ENCODE measurements around the gene UBAC1. TPM values are rescaled to one million over a fixed set of nuclear protein-coding genes. Genes with fewer than 3 reads are reported as not detected.
A peak's percentile ranks its signal among the peaks of the same experiment; 100 is the strongest.

The UBAC1 gene
- total and polyA plus RNA-seq, 4 donors, result 16.2 to 115 (median 16.4) TPM

- Histone ChIP-seq H3K4me3 (ENCODE audit: low read depth in 1 of 3, low read length in 3 of 3) (no peak overlapping the region), H3K27ac (ENCODE audit: low read depth in 1 of 2, low read length in 2 of 2) (peak overlapping the region; percentile 22 to 52), H3K4me1 (ENCODE audit: control insufficient read depth in 4 of 4, insufficient read depth in 4 of 4, low read length in 3 of 4) (peaks cover 24 to 46% (median 36%) of the 10 kb centered on the region in 4 donors), H3K9me3 (ENCODE audit: control insufficient read depth in 4 of 4, low read length in 3 of 4) (no peaks in the 10 kb centered on the region), H3K9ac (ENCODE audit: low read depth in 1 of 2, low read length in 2 of 2) (no peak overlapping the region), H3K27me3 (ENCODE audit: control insufficient read depth in 4 of 4, insufficient read depth in 4 of 4, low read length in 3 of 4) (no peaks in the 10 kb centered on the region), H3K36me3 (ENCODE audit: control insufficient read depth in 4 of 4, insufficient read depth in 3 of 4, low read depth in 1 of 4, low read length in 3 of 4) (no peaks in the 10 kb centered on the region)
- peak; percentile 41 for TF ChIP-seq SP1 (IDR thresholded peaks at IDR 0.05)
- no peak for TF ChIP-seq FOXA1 (IDR thresholded peaks at IDR 0.05)
- no peak for TF ChIP-seq REST (IDR thresholded peaks at IDR 0.05)
- WGBS, result 52% methylated on average over 21 of the region's 21 CpGs
- DNase-seq (ENCODE audit: low spot score), result peak; percentile 74
Observed at GRCh38 chr9:135990468-135991429, 29.6 kb upstream of the UBAC1 start.

GRCh38 chr9:135989722-135990467, 28.7 kb upstream of the UBAC1 start:
- Histone ChIP-seq H3K9ac (ENCODE audit: low read depth in 1 of 2, low read length in 2 of 2) (no peak overlapping the region), H3K4me3 (ENCODE audit: low read depth in 1 of 3, low read length in 3 of 3) (no peak overlapping the region), H3K27ac (ENCODE audit: low read depth in 1 of 2, low read length in 2 of 2) (no peak overlapping the region), H3K27me3 (ENCODE audit: control insufficient read depth in 4 of 4, insufficient read depth in 4 of 4, low read length in 3 of 4) (no peaks in the 10 kb centered on the region), H3K36me3 (ENCODE audit: control insufficient read depth in 4 of 4, insufficient read depth in 3 of 4, low read depth in 1 of 4, low read length in 3 of 4) (no peaks in the 10 kb centered on the region), H3K4me1 (ENCODE audit: control insufficient read depth in 4 of 4, insufficient read depth in 4 of 4, low read length in 3 of 4) (peaks cover 22 to 44% (median 34%) of the 10 kb centered on the region in 4 donors), H3K9me3 (ENCODE audit: control insufficient read depth in 4 of 4, low read length in 3 of 4) (no peaks in the 10 kb centered on the region)
- TF ChIP-seq RAD21 (IDR thresholded peaks at IDR 0.05) (peak in 1 of 2 donors; percentile 13), MAX (IDR thresholded peaks at IDR 0.05) (no peak)
- WGBS, result 55% methylated on average over 36 of the region's 36 CpGs
- no peak for DNase-seq (ENCODE audit: low spot score)

- Histone ChIP-seq H3K4me3 (ENCODE audit: low read depth in 1 of 3, low read length in 3 of 3) (no peak overlapping the region), H3K27ac (ENCODE audit: low read depth in 1 of 2, low read length in 2 of 2) (no peak overlapping the region), H3K9ac (ENCODE audit: low read depth in 1 of 2, low read length in 2 of 2) (no peak overlapping the region), H3K36me3 (ENCODE audit: control insufficient read depth in 4 of 4, insufficient read depth in 3 of 4, low read depth in 1 of 4, low read length in 3 of 4) (no peaks in the 10 kb centered on the region), H3K4me1 (ENCODE audit: control insufficient read depth in 4 of 4, insufficient read depth in 4 of 4, low read length in 3 of 4) (peaks cover 18 to 36% (median 29%) of the 10 kb centered on the region in 4 donors), H3K9me3 (ENCODE audit: control insufficient read depth in 4 of 4, low read length in 3 of 4) (no peaks in the 10 kb centered on the region), H3K27me3 (ENCODE audit: control insufficient read depth in 4 of 4, insufficient read depth in 4 of 4, low read length in 3 of 4) (no peaks in the 10 kb centered on the region)
- no peak for DNase-seq (ENCODE audit: low spot score)
- no peak for TF ChIP-seq JUND (IDR thresholded peaks at IDR 0.05)
- TF ChIP-seq RAD21 (IDR thresholded peaks at IDR 0.05), result no peak
- TF ChIP-seq RXRA (IDR thresholded peaks at IDR 0.05), result no peak
- TF ChIP-seq GABPA (IDR thresholded peaks at IDR 0.05 in 1 of 2, conservative IDR thresholded peaks at IDR 0.05 in 1 of 2), result no peak
- TF ChIP-seq TAF1 (conservative IDR thresholded peaks at IDR 0.05), result no peak
- TF ChIP-seq FOXA2 (IDR thresholded peaks at IDR 0.05), result no peak
- no peak for TF ChIP-seq MAX (IDR thresholded peaks at IDR 0.05)
- no peak for TF ChIP-seq ZBTB33 (IDR thresholded peaks at IDR 0.05)
- TF ChIP-seq EGR1 (IDR thresholded peaks at IDR 0.05; ENCODE audit: low read depth in 2 of 2), result no peak
- no peak for TF ChIP-seq CTCF (IDR thresholded peaks at IDR 0.05; ENCODE audit: low read depth, low read length, missing input control)
- WGBS, result 91% methylated on average over 8 of the region's 8 CpGs
Observed at GRCh38 chr9:135989157-135989556, 28.0 kb upstream of the UBAC1 start.

Measured in liver (tissue), 9 donors.